Ectodermal cell (in vitro differentiated cells): ENCODE results near the gene PTPRR.

Source experiments
- H3K27ac ChIP-seq: 2 replicates; pipeline ENCODE4 v1.7.0; 2013; ENCODE audit warnings: mild to moderate bottlenecking, low read depth, low read length; ENCODE audit not compliant: insufficient read depth, poor library complexity, severe bottlenecking
- H3K27me3 ChIP-seq: 2 replicates; pipeline ENCODE4 v1.7.0; 2013; ENCODE audit warnings: mild to moderate bottlenecking, low read length; ENCODE audit not compliant: insufficient read depth, control insufficient read depth, poor library complexity, severe bottlenecking
- H3K36me3 ChIP-seq: one replicate; pipeline ENCODE4 v1.7.0; 2013; ENCODE audit warnings: low read length; ENCODE audit not compliant: control insufficient read depth, insufficient read depth
- H3K4me1 ChIP-seq: one replicate; pipeline ENCODE4 v1.7.0; 2013; ENCODE audit warnings: low read length; ENCODE audit not compliant: control insufficient read depth, insufficient read depth
- H3K4me3 ChIP-seq: 2 replicates; pipeline ENCODE4 v1.7.0; 2013; ENCODE audit warnings: low read depth, low read length, control low read depth; ENCODE audit not compliant: insufficient read depth
- H3K9me3 ChIP-seq: 2 replicates; pipeline ENCODE4 v1.7.0; 2013; ENCODE audit warnings: mild to moderate bottlenecking, low read length, moderate library complexity; ENCODE audit not compliant: control insufficient read depth
- WGBS, 2 experiments: methylation state at CpG; one replicate each; pipeline ENCODE4 v1.1.7; 2013; ENCODE audit warnings: missing lambda C conversion rate in 2 of 2; 5-methylcytosine and 5-hydroxymethylcytosine counted together

Gene PTPRR

DNA sequence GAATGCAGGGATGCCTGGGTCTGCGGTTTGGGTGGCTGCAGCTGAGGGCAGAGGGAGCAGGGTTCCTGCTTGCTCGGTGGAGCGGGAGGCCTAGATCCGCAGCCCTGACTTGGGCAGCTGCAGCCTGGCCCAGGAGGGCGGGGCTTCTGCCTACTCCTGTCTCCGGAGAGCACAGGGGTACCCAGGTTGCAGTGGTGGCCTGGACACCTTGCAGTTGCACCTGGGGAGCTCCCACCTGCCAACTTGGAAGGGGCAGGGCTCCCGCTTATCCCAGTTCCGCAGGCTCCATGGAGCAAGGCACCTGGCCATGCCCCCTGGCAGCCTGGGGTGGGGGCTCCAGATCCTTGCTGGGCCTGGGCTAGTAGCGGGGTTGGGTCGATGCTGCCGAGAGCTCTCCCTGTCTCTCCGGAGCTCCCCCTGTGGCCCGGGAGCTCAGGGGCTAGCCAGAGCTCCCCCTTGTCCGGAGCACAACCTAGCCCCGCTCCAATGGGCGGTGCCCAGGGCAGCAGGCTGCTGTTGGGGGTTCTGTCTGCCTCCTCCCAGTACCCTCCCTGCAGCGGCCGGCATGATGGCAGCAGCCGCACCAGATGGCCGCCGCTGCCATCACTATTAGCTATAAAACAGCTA, 136.4 kb downstream of the PTPRR start:
- H3K36me3 ChIP-seq: no peaks in the 10 kb centered on the region
- H3K27me3 ChIP-seq: no peaks in the 10 kb centered on the region
- H3K4me1 ChIP-seq: no peaks in the 10 kb centered on the region
- H3K4me3 ChIP-seq: no peak overlapping the region
- no peak overlapping the region for H3K27ac ChIP-seq
- no peaks in the 10 kb centered on the region for H3K9me3 ChIP-seq
- 93 to 94% methylated on average over 21 of the region's 21 CpGs for WGBS, 2 experiments

- H3K4me3 ChIP-seq: no peak overlapping the region
- no peaks in the 10 kb centered on the region for H3K4me1 ChIP-seq
- no peaks in the 10 kb centered on the region for H3K27me3 ChIP-seq
- no peaks in the 10 kb centered on the region for H3K36me3 ChIP-seq
- WGBS, 2 experiments: 91 to 95% methylated on average over 2 of the region's 2 CpGs
- H3K9me3 ChIP-seq: no peaks in the 10 kb centered on the region
- no peak overlapping the region for H3K27ac ChIP-seq
Measured at GRCh38 chr12:70783455-70783854, 137.1 kb downstream of the PTPRR start.

GRCh38 chr12:70779250-70779649, 141.3 kb downstream of the PTPRR start:
- H3K4me1 ChIP-seq: no peaks in the 10 kb centered on the region
- no peak overlapping the region for H3K27ac ChIP-seq
- H3K9me3 ChIP-seq: no peaks in the 10 kb centered on the region
- 91 to 94% methylated on average over 2 of the region's 2 CpGs for WGBS, 2 experiments
- H3K27me3 ChIP-seq: no peaks in the 10 kb centered on the region
- no peak overlapping the region for H3K4me3 ChIP-seq
- H3K36me3 ChIP-seq: no peaks in the 10 kb centered on the region

- Histone ChIP-seq H3K4me1 (no peaks in the 10 kb centered on the region), H3K4me3 (no peak overlapping the region), H3K27ac (no peak overlapping the region)
Measured at GRCh38 chr12:70774055-70774454, 146.5 kb downstream of the PTPRR start.

DNA sequence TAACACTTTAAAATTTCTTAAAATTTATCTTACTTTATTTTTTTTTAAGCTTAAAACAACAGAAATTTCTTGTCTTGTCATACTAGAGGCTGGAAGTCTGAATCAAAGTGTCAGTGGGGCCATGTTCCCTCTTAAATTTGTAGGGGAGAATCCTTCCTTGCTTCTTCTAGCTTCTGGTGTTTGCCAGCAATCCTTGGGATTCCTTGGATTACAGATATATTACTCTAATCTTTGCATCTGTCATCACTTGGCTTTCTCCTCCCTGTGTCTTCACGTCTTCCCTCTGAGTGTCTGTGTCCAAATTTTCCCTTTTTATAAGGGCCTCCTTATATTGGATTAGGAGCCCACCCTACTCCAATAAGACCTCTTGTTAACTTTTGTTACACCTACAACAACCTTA, 147.7 kb downstream of the PTPRR start:
- Histone ChIP-seq H3K27ac (no peak overlapping the region), H3K27me3 (no peaks in the 10 kb centered on the region), H3K36me3 (no peaks in the 10 kb centered on the region), H3K4me1 (no peaks in the 10 kb centered on the region), H3K9me3 (no peaks in the 10 kb centered on the region), H3K4me3 (no peak overlapping the region)
- WGBS, 2 experiments: 83 to 96% methylated on average over 1 of the region's 1 CpG

More at GRCh38 chr12:70774055-70774454, 146.5 kb downstream of the PTPRR start:
- Histone ChIP-seq H3K27me3 (no peaks in the 10 kb centered on the region), H3K36me3 (no peaks in the 10 kb centered on the region), H3K9me3 (no peaks in the 10 kb centered on the region)

- no peaks in the 10 kb centered on the region for H3K27me3 ChIP-seq
- H3K9me3 ChIP-seq: no peaks in the 10 kb centered on the region
- no peaks in the 10 kb centered on the region for H3K36me3 ChIP-seq
- H3K4me1 ChIP-seq: no peaks in the 10 kb centered on the region
- no peak overlapping the region for H3K27ac ChIP-seq
- H3K4me3 ChIP-seq: no peak overlapping the region
Measured at GRCh38 chr12:70771581-70771980, 149.0 kb downstream of the PTPRR start.

- Histone ChIP-seq H3K27ac (no peak overlapping the region), H3K27me3 (no peaks in the 10 kb centered on the region), H3K4me3 (no peak overlapping the region), H3K4me1 (no peaks in the 10 kb centered on the region), H3K9me3 (no peaks in the 10 kb centered on the region), H3K36me3 (no peaks in the 10 kb centered on the region)
- 92 to 95% methylated on average over 2 of the region's 2 CpGs for WGBS, 2 experiments
Measured at GRCh38 chr12:70763666-70764065, 156.9 kb downstream of the PTPRR start.

DNA sequence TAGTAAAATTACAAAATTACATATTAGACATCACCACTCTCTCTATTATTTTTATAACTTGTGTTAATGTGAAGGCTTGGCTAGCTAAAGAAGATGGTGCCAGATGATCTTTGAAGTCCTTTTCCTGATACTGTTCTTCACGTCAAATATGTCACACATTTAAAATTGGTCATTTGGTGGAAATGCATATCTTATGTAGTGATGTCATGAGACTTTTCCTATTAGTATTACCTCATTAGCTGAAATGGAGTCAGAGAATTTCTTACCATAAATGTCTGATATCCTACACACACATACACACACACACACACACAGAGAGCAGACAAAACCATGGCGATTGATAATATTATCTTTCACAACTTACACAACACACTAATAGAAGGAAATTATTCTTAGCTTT, 158.5 kb downstream of the PTPRR start:
- Histone ChIP-seq H3K4me3 (no peak overlapping the region), H3K27me3 (no peaks in the 10 kb centered on the region), H3K27ac (no peak overlapping the region), H3K4me1 (peaks cover 11% of the 10 kb centered on the region), H3K9me3 (no peaks in the 10 kb centered on the region), H3K36me3 (no peaks in the 10 kb centered on the region)
- 92 to 94% methylated on average over 1 to 2 of the region's 2 CpGs for WGBS, 2 experiments

GRCh38 chr12:70759161-70759918, 161.2 kb downstream of the PTPRR start:
- no peaks in the 10 kb centered on the region for H3K9me3 ChIP-seq
- H3K27me3 ChIP-seq: no peaks in the 10 kb centered on the region
- no peak overlapping the region for H3K27ac ChIP-seq
- peaks cover 11% of the 10 kb centered on the region for H3K4me1 ChIP-seq
- 98% methylated on average over 9 to 10 of the region's 12 CpGs for WGBS, 2 experiments
- no peak overlapping the region for H3K4me3 ChIP-seq
- H3K36me3 ChIP-seq: no peaks in the 10 kb centered on the region

DNA sequence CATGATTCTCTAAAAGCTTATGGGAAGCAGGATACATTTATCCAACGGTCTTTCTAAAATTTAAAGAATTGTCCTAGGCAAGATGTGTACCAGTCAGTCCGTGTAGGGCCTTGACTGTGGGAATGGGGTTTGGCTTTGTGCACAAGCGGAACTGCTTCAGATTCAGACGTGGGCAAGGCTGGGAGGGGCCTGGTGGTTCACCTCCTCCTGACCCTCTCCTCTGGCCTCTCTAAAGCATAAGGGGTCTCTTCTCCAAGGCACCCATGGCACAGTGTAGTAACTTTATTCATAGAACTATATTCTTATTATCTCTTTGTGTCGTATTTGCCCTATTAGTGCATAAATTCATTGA, 162.1 kb downstream of the PTPRR start:
- H3K36me3 ChIP-seq: no peaks in the 10 kb centered on the region
- 56 to 61% methylated on average over 4 to 5 of the region's 5 CpGs for WGBS, 2 experiments
- H3K4me3 ChIP-seq: no peak overlapping the region

More for the DNA sequence above, 162.1 kb downstream of the PTPRR start:
- H3K27me3 ChIP-seq: no peaks in the 10 kb centered on the region
- H3K27ac ChIP-seq: no peak overlapping the region
- no peaks in the 10 kb centered on the region for H3K9me3 ChIP-seq
- peaks cover 11% of the 10 kb centered on the region for H3K4me1 ChIP-seq
